H9 (cell line): ENCODE measurements around the gene CORO2B. TPM values are rescaled to one million over a fixed set of nuclear protein-coding genes. Genes with fewer than 3 reads are reported as not detected.

Experiments used
- DNase-seq: peaks from one replicate; pipeline ENCODE4 v3.0.0-alpha.2; 2017
- H2AFZ ChIP-seq: one replicate; pipeline ENCODE4 v1.6.1; 2013; ENCODE audit warnings: mild to moderate bottlenecking, low read length, control low read depth, moderate library complexity
- H2AK5ac ChIP-seq: 2 replicates; pipeline ENCODE4 v1.6.1; 2013; ENCODE audit warnings: low read length, control low read depth, mixed read lengths; ENCODE audit not compliant: insufficient read length
- H2BK120ac ChIP-seq: one replicate; pipeline ENCODE4 v1.6.1; 2013; ENCODE audit warnings: low read depth, mild to moderate bottlenecking, low read length, control low read depth, inconsistent platforms; ENCODE audit not compliant: poor library complexity, severe bottlenecking
- H2BK12ac ChIP-seq: 2 replicates; pipeline ENCODE4 v1.6.1; 2013; ENCODE audit warnings: low read length, control low read depth, mixed read lengths, low read depth; ENCODE audit not compliant: insufficient read length
- H2BK15ac ChIP-seq: 2 replicates; pipeline ENCODE4 v1.6.1; 2013; ENCODE audit warnings: low read depth, low read length, control low read depth
- H2BK20ac ChIP-seq: one replicate; pipeline ENCODE4 v1.6.1; 2013; ENCODE audit warnings: low read depth, mild to moderate bottlenecking, low read length, control low read depth, inconsistent platforms; ENCODE audit not compliant: poor library complexity, severe bottlenecking
- H2BK5ac ChIP-seq: 2 replicates; pipeline ENCODE4 v1.6.1; 2013; ENCODE audit warnings: low read length, control low read depth, mixed read lengths; ENCODE audit not compliant: insufficient read length
- H3K14ac ChIP-seq: 2 replicates; pipeline ENCODE4 v1.6.1; 2013; ENCODE audit warnings: low read length, control low read depth; ENCODE audit not compliant: insufficient read depth
- H3K18ac ChIP-seq: 2 replicates; pipeline ENCODE4 v1.6.1; 2013; ENCODE audit warnings: low read depth, mild to moderate bottlenecking, mixed read lengths, low read length, control low read depth; ENCODE audit not compliant: insufficient read length
- H3K23ac ChIP-seq: 2 replicates; pipeline ENCODE4 v1.6.1; 2013; ENCODE audit warnings: low read length, control low read depth, mixed read lengths, low read depth; ENCODE audit not compliant: insufficient read length
- H3K23me2 ChIP-seq: 2 replicates; pipeline ENCODE4 v1.6.1; 2013; ENCODE audit warnings: low read depth, mild to moderate bottlenecking, mixed read lengths, low read length, control low read depth; ENCODE audit not compliant: insufficient read length, poor library complexity, severe bottlenecking
- H3K27ac ChIP-seq: 2 replicates; pipeline ENCODE4 v1.5.1; 2013; ENCODE audit warnings: low read length, control low read depth, mixed read lengths, low read depth; ENCODE audit not compliant: insufficient read length
- H3K27me3 ChIP-seq: 2 replicates; pipeline ENCODE4 v1.6.1; 2013; ENCODE audit warnings: low read length, control low read depth, inconsistent platforms; ENCODE audit not compliant: insufficient read depth
- H3K4ac ChIP-seq: 2 replicates; pipeline ENCODE4 v1.6.1; 2013; ENCODE audit warnings: low read depth, mild to moderate bottlenecking, control low read depth, inconsistent platforms, low read length, moderate library complexity
- H3K4me1 ChIP-seq: 2 replicates; pipeline ENCODE4 v1.6.1; 2013; ENCODE audit warnings: low read length, control low read depth, inconsistent platforms; ENCODE audit not compliant: insufficient read depth
- H3K4me2 ChIP-seq: 2 replicates; pipeline ENCODE4 v1.6.1; 2013; ENCODE audit warnings: low read length, control low read depth, mixed read lengths; ENCODE audit not compliant: insufficient read length, insufficient read depth
- H3K56ac ChIP-seq: 2 replicates; pipeline ENCODE4 v1.6.1; 2013; ENCODE audit warnings: low read depth, mild to moderate bottlenecking, mixed read lengths, low read length, control low read depth; ENCODE audit not compliant: insufficient read length
- H3K79me1 ChIP-seq: 2 replicates; pipeline ENCODE4 v1.6.1; 2013; ENCODE audit warnings: low read depth, mild to moderate bottlenecking, moderate library complexity, low read length, control low read depth, inconsistent platforms; ENCODE audit not compliant: insufficient read depth, poor library complexity, severe bottlenecking
- H3K79me2 ChIP-seq: 2 replicates; pipeline ENCODE4 v1.6.1; 2013; ENCODE audit warnings: low read length, control low read depth, inconsistent platforms; ENCODE audit not compliant: insufficient read depth
- H3K9ac ChIP-seq: 2 replicates; pipeline ENCODE4 v1.6.1; 2013; ENCODE audit warnings: low read length, control low read depth, mixed read lengths; ENCODE audit not compliant: insufficient read length; ENCODE audit errors: extremely low read depth
- H3K9me3 ChIP-seq: one replicate; pipeline ENCODE4 v1.6.1; 2013; ENCODE audit warnings: low read depth, low read length, inconsistent platforms; ENCODE audit not compliant: control insufficient read depth
- H3T11ph ChIP-seq: one replicate; pipeline ENCODE4 v1.6.1; 2013; ENCODE audit warnings: mild to moderate bottlenecking, low read length, control low read depth, inconsistent platforms
- H4K20me1 ChIP-seq: one replicate; pipeline ENCODE4 v1.6.1; 2013; ENCODE audit not compliant: control insufficient read depth, insufficient read length, insufficient read depth
- H4K5ac ChIP-seq: 2 replicates; pipeline ENCODE4 v1.6.1; 2013; ENCODE audit warnings: low read depth, mild to moderate bottlenecking, mixed read lengths, low read length, control low read depth; ENCODE audit not compliant: insufficient read length
- H4K8ac ChIP-seq: replicated peaks from 2 replicates; pipeline ENCODE4 v1.6.1; 2013; ENCODE audit warnings: low read length, control low read depth, mixed read lengths, low read depth; ENCODE audit not compliant: insufficient read length
- H4K91ac ChIP-seq: 2 replicates; pipeline ENCODE4 v1.6.1; 2013; ENCODE audit warnings: low read depth, mild to moderate bottlenecking, moderate library complexity, mixed read lengths, low read length, control low read depth; ENCODE audit not compliant: insufficient read length
- H3K27ac Mint-ChIP-seq, 3 experiments: 2 replicates in 2 of 3; 3 replicates in 1 of 3; pipeline ENCODE4 v1.8.0; 2020 to 2021; ENCODE audit warnings: mixed read lengths in 3 of 3, mild to moderate bottlenecking in 1 of 3, moderate library complexity in 1 of 3
- H3K27me3 Mint-ChIP-seq: 2 replicates; pipeline ENCODE4 v1.8.0; 2021; ENCODE audit warnings: low read depth, mild to moderate bottlenecking, moderate library complexity, mixed read lengths
- H3K36me3 Mint-ChIP-seq, 3 experiments: 2 replicates in 2 of 3; 3 replicates in 1 of 3; pipeline ENCODE4 v1.8.0; 2020 to 2021; ENCODE audit warnings: low read depth in 3 of 3, mixed read lengths in 3 of 3; ENCODE audit not compliant: insufficient read depth in 1 of 3
- H3K4me1 Mint-ChIP-seq, 2 experiments: 2 replicates each; pipeline ENCODE4 v1.8.0; 2020; ENCODE audit warnings: mixed read lengths in 2 of 2
- H3K4me3 Mint-ChIP-seq, 2 experiments: 2 replicates in 1 of 2; 3 replicates in 1 of 2; pipeline ENCODE4 v1.8.0; 2020 to 2021; ENCODE audit warnings: mild to moderate bottlenecking in 2 of 2, mixed read lengths in 2 of 2, moderate library complexity in 1 of 2
- H3K9me3 Mint-ChIP-seq, 2 experiments: 2 replicates in 1 of 2; 3 replicates in 1 of 2; pipeline ENCODE4 v1.8.0; 2020; ENCODE audit warnings: mild to moderate bottlenecking in 2 of 2, mixed read lengths in 2 of 2, moderate library complexity in 1 of 2
- WGBS: extraction: QIAGEN DNeasy Blood & Tissue Kit; methylation state at CpG from one replicate; pipeline ENCODE4 v1.1.7; 2013; ENCODE audit warnings: missing lambda C conversion rate, low lambda C conversion rate, mixed read lengths; ENCODE audit not compliant: insufficient read length; ENCODE audit errors: extremely low coverage; 5-methylcytosine and 5-hydroxymethylcytosine counted together
- total RNA-seq: library from RNA; stranded (reverse); gene quantifications from 2 replicates; pipeline ENCODE4 v1.2.1, GENCODE V29; 2021
- TF ChIP-seq, protein P1 (sequence below): fragments of 200-600 bp; sonication (generic); conservative IDR thresholded peaks from 3 replicates; pipeline ENCODE4 v1.8.0; 2021; ENCODE audit warnings: antibody characterized with exemption, mild to moderate bottlenecking

CORO2B gene
- total RNA-seq, 1 experiment from 2014 or later, result 3.1 TPM

DNA sequence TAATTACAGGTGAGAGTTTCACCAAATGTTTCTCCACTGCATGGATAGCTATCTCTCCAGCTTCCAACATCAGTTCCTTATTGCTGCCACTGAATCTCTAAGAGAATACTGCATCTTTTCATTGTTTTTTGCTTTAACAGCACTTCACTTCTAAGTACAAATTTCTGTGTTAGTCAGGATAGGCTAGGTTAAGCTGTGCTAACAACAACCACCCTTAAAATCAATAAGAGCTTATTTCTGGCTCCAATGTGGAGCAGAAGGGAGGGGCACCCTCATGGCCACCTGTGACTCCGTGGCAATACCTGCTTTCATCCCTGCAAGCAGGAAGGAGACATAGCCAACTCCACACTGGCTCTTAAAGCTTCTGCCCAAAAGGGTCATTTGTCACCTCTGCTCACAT lies 36.4 kb upstream of the CORO2B start:
- Histone ChIP-seq H3K9ac (no peak overlapping the region), H3K27ac (no peak overlapping the region), H2BK12ac (no peak overlapping the region)

More for the DNA sequence above, 36.4 kb upstream of the CORO2B start:
- no peak for DNase-seq
- Histone ChIP-seq H2BK5ac (no peak overlapping the region), H2AFZ (no peak overlapping the region), H4K20me1 (no peaks in the 10 kb centered on the region), H3K79me2 (no peaks in the 10 kb centered on the region), H3K56ac (no peak overlapping the region), H3K14ac (no peak overlapping the region), H3K4ac (no peak overlapping the region), H3K23ac (no peak overlapping the region), H3K23me2 (no peaks in the 10 kb centered on the region), H3K79me1 (no peaks in the 10 kb centered on the region), H3K27me3 (no peaks in the 10 kb centered on the region), H3K9me3 (no peaks in the 10 kb centered on the region), H3T11ph (no peak overlapping the region), H2BK20ac (no peak overlapping the region), H2BK15ac (no peak overlapping the region), H2BK120ac (no peak overlapping the region), H4K5ac (no peak overlapping the region), H4K8ac (no peak overlapping the region), H3K4me2 (no peak overlapping the region), H3K18ac (no peak overlapping the region), H2AK5ac (no peak overlapping the region), H3K4me1 (no peaks in the 10 kb centered on the region), H4K91ac (no peak overlapping the region)
- H3K27me3 Mint-ChIP-seq, result peaks cover 9% of the 10 kb centered on the region
- TF ChIP-seq, protein P1, sequence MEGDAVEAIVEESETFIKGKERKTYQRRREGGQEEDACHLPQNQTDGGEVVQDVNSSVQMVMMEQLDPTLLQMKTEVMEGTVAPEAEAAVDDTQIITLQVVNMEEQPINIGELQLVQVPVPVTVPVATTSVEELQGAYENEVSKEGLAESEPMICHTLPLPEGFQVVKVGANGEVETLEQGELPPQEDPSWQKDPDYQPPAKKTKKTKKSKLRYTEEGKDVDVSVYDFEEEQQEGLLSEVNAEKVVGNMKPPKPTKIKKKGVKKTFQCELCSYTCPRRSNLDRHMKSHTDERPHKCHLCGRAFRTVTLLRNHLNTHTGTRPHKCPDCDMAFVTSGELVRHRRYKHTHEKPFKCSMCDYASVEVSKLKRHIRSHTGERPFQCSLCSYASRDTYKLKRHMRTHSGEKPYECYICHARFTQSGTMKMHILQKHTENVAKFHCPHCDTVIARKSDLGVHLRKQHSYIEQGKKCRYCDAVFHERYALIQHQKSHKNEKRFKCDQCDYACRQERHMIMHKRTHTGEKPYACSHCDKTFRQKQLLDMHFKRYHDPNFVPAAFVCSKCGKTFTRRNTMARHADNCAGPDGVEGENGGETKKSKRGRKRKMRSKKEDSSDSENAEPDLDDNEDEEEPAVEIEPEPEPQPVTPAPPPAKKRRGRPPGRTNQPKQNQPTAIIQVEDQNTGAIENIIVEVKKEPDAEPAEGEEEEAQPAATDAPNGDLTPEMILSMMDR, result no peak
- peaks cover 3 to 11% (median 7%) of the 10 kb centered on the region in 3 experiments for H3K36me3 Mint-ChIP-seq
- H3K9me3 Mint-ChIP-seq, result peaks cover 17 to 21% of the 10 kb centered on the region in 2 experiments; a peak in 4 of 5 replicates
- no CpG with 5 or more reads among the region's 1 CpG for WGBS
- H3K27ac Mint-ChIP-seq, result no peak overlapping the region
- no peak overlapping the region for H3K4me3 Mint-ChIP-seq
- no peaks in the 10 kb centered on the region for H3K4me1 Mint-ChIP-seq
